HUDEP-2 (cell line): Measurements from ENCODE around the gene SFXN1.
A peak's percentile ranks its signal among the peaks of the same experiment; 100 is the strongest.

ENCODE experiments used
- DNase-seq, 76 experiments: peaks; one replicate each; lab custom pipeline; 2025; ENCODE audit not compliant: unreplicated experiment in 76 of 76; lab: John Stamatoyannopoulos, UW

The SFXN1 gene

DNA sequence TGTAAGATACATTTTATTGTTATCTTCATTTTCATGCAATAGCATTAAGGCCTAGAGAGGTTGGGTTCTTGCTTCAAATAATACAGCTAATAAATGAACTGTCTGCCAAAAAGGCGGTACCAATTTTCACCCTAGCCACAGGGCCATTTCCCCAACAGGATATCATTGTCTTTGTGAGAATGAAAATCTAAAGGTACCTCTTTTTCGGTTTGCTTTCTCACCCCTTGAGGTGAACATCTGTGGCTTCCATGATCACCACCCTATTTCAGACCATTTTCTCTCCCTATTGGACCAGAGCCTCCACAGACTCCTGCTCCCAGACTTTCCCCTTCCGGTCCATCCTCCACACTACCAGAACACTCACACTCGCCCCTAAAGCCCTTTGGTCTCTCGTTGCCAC lies 60.2 kb downstream of the SFXN1 start:
- no peak for DNase-seq

DNA sequence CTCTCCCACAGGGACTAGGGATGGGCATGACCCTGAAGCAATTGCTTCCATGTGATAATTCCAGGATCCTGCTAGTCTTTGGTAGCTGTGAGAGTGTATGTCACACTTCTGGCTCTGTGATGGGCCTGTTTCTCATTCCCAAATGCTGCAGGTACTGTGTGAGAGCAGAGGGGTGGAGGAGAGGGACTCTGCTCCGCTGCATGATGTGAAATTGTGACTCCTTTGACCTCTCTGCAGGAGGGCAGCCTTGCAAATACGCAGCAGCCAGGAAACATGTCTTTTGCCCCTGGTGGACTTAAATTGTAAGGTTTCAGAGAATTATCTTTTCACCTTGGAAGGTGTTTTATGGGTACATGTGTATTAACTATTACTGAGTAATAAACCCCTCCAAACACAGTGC lies 61.6 kb downstream of the SFXN1 start:
- no peak for DNase-seq

DNA sequence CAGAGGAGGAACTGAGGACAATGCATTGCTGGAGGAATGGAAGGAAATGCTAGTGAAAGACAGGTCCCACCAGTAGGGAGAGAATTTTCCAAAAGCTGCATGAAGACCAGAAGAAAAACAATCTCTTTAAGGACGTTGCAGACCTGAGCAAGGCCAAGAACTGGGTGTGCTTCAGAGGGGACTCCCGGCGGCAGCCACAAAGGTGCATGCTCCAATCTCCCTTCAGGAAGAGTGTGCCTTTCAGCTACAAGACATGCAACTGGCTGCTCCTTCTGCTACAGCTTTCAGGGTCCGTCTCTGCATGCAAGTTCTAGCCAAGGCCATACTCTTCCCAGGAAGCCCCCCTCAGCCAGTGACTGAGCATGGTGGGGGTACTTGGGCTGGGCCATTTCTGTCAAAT lies 62.9 kb downstream of the SFXN1 start:
- DNase-seq = no peak

DNA sequence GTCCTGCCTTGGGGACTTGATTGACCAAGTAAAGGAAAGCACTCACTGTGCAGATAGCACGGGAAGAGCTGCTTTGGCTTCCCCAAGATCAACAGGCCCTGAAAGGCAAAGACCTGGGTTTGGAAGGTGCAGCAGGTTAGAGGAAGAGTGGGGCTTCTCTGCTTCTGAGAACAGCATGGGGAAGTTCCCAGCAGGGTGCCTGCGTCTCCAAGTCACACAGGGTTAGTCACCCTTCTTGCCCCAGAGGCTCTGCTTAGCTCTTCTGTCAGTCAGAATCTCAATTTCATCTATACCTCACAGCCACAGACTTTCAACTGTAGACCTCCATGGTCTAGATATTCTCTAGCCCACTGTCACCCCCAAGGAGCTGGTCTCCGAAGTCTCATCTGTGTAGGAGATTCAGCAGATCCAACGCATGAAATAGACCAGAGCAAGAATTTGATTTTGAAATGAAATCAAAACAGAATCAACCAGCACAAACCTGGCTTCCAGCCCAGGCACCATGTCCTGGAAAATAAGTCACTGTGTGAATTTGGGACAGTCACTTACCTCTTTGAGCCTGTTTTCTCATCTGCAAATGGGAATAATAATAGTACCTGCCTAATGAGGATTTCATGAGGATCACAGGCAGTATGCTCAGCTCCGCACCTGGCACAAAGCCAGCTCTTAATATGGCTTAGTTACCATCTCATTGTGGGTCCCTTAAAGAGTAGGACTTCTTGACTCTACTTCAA lies 64.0 kb downstream of the SFXN1 start:
- DNase-seq = peak in 9 of 76 experiments; percentile 3 to 27 (median 7)

DNA sequence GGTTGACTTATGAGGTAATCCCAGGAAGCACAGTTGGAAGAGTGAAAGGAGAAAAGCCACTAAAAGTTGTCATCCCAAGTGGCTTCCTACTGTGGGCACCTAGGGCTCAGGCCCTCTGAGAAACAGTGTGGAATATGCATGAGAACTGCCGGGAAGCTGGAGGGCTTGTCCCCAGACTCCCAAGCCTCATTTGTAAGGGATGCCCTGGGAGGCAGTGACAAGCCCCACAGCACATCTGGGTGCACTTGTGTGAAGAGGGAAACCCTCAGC lies 64.5 kb downstream of the SFXN1 start:
- DNase-seq = no peak

DNA sequence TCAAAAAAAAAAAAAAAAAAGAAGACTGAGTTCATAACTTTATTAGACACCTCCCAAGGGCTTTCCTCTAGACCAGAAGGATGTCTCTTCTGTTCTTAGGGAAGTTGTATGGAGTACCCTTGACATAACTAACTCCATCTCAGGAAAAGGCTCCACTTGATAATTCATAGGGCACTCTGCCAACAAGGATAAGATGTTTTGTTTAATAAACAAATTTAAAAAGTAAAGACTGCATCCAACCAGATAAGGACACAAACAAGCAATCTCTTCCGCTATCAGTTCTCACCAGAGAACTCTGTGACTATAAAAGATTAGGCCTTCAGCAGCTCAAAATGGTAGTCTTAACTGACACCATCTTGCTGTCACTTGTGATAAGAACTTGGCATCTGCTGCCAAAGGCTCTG lies 65.8 kb downstream of the SFXN1 start:
- peak in 55 of 76 experiments; percentile 44 to 96 (median 79) for DNase-seq

DNA sequence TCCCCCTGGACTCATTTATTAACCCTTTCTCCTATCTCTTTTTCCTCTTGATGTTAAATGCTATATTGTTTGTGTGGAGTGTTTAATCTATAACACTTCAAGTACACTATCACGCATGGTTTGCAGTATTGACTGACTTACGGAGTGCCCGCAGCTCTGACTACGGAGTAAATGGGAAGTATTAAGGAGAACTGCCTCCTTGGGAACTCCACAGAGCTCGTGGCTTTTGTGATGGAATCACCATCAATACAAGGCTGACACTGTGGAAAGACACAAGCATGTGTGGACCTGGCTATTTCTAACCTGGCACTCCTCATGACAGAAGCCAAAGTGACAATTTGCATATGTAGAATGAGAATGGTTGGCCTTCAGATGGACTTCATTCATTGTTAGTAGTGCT lies 66.2 kb downstream of the SFXN1 start:
- no peak for DNase-seq

DNA sequence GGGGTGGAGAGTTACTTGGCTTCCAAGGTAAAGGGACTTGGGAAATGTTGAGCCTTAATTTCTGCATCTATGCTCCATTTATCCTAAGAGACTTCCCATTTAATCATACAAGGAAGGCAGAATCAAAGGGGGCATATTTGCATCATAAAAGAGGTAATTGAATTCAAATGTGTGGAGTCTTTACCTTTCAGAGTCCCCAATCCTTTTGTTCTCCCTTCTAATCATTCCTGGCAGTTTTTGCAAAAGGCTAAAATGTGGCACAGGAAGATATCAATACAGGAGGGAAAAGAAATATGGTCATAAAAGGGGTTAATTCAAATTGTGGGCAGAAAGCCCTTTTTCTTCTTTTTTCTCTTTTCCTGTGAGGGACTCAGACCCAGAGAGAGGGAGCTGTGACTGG lies 69.5 kb downstream of the SFXN1 start:
- no peak for DNase-seq

DNA sequence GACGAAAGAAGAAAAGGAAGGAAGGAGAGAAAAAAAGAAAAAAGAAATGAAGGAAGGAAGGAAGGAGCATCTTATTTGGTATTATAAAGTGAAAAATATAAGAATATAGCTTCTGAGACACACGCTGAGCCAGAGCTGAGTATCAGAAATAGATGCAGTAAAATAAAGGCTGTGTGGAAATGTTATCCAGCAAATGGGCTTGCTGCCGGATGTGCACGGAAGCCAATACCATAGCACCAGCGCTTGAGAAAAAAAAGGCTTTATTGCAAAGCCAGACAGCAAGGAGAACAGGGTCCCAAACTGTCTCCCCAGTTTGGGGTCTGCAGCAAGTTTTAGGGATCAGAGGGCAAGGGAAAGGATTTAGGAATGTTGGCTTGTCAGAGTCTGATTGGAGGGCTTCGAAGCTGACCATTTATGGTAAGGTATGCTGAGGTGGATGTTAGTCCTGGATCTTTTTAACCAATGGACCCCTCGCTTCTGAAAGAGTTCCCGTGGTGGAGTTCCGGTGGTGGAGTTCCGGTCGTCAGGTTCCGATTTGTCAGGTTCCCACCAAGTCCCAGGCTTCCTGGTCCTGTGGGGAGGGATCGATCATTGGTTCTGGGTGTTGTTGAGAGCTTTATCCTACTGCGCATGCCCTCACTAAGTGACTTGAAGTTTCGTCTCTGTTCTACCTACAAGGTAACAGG lies 70.4 kb downstream of the SFXN1 start:
- DNase-seq = no peak

DNA sequence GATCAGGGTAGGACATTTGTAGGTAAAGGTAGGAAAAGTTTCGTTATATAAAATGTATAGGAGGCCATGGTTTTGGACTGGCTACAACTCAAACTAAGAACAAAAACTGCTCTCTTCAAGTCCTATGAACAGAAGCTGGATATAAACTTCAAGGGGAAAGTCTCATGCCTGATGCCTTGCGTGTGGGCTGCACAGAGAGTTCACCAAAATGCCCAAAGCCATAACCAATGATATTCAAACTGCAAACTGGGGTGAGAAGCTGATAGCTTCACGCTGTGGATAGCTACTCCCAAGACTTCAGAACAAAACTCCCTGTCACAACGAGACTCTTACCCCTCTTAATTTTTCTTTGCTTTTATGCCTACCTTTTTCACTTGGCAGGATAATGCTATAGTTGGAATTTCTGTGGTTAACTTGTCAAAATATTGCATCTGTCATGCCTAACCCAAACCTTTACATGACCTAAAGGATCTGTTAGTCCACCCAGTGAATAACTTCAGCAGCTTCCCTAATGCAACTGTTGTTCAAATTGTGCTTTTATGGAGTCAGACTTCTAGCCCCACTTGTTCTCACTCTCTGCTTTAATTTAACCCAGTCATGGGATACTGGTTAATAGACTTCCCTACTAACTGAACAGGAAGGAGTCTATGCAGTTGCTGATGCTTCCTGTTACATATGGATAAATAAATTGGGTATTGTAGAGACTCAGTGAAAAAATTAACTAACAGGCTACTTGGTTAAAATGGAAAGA lies 71.9 kb downstream of the SFXN1 start:
- DNase-seq = no peak

DNA sequence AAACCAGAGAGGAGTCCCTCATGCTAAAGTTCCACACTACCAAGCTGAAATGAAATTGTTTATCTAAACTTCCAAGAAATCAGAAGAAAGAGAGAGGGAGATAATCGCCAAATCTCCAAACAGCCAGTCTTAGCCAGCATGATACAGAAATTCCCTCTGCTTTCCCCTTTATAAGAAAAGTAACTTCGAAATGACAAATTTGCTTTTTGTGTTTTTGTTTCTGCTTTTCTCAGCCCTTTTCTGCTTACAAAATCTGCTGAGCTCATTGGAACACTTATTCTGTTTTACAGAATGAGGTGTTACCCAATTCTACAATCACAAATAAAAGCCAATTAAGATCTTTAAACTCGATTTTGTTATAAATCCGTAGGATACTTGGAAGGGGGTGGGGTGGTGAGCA lies 72.9 kb downstream of the SFXN1 start:
- no peak for DNase-seq

DNA sequence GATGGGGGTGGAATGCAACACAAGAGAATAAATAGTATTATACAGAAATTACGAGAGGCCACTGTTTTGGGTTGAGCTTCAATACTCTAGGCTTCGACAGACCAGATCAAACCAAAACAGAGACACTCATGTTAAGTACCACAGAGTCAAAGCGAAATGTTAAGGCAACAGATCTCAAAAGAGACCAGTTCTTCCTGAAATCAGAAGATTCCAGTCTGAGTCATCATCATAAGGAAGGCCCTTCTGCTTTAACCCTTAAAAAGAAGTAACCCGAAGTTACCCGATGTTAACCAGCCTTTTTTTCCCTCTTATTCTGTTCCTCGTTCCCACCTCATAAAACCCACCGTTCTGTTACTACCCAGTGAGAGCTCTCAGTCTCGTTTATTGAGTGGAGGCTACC lies 75.9 kb downstream of the SFXN1 start:
- no peak for DNase-seq

DNA sequence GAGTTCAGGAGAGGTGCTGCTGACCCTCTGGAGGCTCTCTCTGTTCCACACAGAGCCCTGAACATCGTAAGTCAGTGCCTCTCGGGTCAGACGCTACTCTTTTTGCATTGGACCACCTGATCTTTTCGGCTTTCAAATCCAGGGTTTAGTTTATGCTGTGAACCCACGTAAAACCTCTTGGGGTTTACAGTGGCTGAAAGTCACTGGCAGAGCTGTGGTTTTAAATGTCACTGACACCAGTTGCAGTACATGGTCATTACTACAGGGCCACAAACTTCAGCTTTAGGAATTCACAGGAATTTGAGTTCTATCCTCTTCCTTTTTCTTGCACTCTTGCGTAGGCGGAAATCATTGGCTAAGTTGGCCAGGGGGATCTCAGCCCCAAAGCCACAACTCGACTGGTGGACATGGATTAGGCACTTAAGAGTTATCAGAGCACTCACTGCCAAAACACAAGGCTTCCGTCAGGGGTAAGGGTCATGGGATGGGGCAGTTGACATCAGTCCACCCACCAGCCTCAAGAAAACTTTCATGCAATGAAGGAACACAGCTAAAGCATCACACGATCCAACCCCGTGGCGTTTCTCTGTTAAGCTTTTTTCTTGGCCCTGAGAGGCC lies 76.9 kb downstream of the SFXN1 start:
- no peak for DNase-seq

DNA sequence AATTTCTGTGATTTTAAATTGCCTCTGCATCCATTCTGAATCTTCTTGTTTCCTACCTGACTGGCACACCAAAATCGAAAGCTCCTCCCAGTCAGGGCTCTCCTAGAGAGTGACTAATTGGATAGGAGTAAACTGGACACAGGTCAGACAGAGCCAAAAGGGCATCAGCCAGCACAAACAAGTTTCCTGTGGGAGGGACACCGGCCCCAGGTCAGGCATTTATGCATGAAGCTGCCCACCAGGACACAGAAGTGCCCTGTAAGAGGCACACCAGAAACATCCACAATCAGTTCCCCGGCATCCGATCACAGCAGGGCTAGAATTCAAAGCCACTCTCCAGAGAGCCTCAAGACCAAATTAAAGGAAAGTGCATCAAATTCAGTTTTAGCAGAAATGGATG lies 78.4 kb downstream of the SFXN1 start:
- no peak for DNase-seq

DNA sequence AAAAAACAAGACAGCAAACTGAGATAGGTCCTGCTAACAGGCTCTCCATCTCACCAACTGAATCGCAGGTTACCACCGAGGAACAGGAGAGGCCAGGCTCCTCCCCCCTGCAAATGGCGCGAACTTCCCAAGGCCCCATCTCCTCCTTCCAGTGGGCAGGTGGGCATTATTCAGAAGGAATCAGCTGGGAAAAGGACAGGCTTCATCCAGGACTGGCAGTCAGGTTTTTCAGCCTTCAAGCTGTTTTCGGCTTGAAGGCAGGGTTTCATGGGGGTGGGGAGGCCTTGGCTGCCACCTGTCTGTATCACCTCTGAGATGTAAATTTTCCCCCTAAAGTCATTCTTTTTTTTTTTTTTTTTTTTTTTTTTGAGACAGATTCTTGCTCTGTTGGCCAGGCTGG lies 79.4 kb downstream of the SFXN1 start:
- no peak for DNase-seq

DNA sequence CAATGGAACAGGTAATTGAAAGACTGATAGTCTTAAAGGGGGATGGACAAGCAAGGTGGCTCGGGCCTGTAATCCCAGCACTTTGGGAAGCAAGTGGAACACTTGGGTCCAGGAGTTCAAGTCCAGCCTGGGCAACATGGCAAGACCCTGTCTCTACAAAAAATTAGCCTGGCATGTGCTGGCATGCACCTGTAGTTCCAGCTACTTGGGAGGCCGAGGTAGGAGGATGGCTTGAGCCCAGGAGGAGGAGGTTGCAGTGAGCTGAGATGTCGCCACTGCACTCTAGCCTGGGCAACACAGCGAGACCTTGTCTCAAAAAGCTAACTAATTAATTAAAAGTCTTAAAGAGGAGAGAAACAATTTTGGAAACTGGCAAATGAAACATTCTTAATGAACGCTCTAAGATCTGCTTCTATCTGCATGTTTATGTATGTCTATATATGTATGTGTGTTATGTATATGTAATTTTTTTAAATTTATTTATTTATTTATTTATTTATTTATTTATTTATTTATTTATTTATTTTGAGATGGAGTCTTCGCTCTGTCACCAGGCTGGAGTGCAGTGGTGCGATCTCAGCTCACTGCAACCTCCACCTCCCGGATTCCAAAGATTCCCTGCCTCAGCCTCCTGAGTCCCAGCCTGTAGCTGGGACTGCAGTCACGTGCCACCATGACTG lies 80.6 kb downstream of the SFXN1 start:
- no peak for DNase-seq

DNA sequence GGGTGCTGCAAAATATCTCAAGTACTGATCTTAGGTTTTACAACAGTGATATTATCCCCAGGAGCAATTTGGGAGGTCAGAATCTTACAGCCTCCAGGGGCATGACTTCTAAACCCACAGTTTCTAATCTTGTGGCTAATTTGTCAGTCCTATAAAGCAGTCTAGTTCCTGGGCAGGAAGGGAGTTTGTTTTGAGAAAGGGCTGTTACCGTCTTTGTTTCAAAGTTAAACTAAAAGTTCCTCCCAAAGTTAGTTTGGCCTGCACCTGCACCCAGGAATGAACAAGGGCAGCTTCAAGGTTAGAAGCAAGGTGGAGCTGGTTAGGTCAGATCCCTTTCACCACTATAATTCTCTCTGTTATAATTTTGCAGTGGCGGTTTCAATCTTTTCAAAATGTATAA lies 81.7 kb downstream of the SFXN1 start:
- peak in 1 of 76 experiments; percentile 24 for DNase-seq

DNA sequence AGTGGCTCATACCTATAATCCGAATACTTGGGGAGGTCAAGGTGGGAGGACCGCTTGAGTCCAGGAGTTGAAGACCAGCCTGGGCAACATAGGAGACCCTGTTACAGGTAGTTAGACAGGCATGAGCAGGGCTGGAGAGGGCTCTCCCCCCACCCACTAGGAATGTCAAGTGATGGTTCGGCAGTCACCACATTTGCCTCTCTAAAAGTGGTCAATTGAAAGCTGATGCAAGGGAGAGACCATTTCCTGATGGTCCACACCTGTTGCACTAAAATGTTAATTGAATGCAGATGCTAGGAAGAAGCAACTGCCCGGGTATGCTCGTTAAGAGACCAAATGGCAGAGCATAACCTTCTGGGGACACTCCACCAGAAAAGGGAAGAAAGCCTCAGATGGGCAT lies 82.7 kb downstream of the SFXN1 start:
- DNase-seq = no peak

DNA sequence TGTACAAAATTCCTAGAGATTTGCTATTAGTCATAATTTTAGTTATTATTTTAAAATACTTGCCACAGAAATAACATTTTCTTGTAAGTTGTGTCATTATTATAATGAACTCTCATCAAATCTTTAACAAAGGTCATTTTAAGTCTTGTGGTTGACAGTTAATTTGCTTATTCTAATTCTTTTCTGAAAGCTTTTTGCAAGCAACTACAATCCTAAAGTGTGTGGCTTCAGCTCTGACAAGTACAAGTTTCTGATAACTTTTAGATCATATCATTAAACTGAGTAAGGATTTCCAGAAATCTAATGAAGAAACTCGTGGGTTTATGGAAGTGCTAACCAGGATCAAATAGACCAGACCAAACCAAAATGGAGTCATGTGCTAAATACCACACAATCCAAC lies 86.4 kb downstream of the SFXN1 start:
- no peak for DNase-seq

DNA sequence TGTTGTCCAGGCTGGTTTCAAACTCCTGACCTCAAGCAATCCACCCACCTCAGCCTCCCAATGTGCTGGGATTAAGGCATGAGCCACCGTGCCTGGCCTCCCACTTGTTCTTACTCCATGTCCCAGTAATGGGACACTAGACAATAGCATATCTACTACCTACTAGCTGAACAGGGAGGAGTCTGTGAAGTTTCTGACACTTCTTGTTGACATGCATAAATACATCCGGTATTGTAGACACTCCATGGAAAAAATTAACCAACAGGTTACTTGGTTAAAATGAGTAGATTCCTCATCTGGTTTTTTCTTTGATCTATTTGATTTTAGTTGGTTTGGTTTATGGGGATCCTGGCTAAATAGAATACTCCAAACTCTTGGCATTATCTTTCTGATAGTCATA lies 88.3 kb downstream of the SFXN1 start:
- no peak for DNase-seq

DNA sequence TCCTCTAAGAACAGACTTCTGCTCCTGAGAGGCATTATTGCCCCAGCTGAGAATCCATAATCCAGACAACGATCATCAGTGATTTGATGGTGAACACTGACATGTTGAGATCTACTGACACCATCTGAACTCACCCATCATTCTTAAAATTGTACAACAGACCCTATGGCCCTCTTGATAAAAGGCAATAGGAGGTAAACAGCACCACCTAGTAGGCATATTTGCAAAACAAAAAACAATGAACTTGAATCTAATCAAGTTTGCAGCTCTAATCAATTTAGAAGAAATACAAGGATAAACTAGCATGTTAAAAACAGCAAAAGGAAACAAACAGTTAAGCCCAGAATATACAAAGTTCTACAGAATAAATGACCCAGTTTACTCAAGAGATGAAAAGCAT lies 89.6 kb downstream of the SFXN1 start:
- DNase-seq = peak in 9 of 76 experiments; percentile 2 to 34 (median 15)
